Measurements from ENCODE around the gene DCST1.

The DCST1 gene

GRCh38 chr1:155080312-155081228 is 46.9 kb downstream of the DCST1 start:
- no peak overlapping the region for H3K4me3 ChIP-seq (ENCODE audit: low read depth, low read length)
- DNase-seq (ENCODE audit: low read depth) = peak; percentile 48
- TF ChIP-seq, protein P1, sequence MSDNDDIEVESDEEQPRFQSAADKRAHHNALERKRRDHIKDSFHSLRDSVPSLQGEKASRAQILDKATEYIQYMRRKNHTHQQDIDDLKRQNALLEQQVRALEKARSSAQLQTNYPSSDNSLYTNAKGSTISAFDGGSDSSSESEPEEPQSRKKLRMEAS (IDR thresholded peaks at IDR 0.05; ENCODE audit: low read depth, low read length) = peak; percentile 81
- TF ChIP-seq MYC (IDR thresholded peaks at IDR 0.05; ENCODE audit: low read depth, low read length) = no peak

- no peak overlapping the region for H3K4me3 ChIP-seq (ENCODE audit: low read depth, low read length)
- no peak for DNase-seq (ENCODE audit: low read depth)
- TF ChIP-seq, protein P1 (IDR thresholded peaks at IDR 0.05; ENCODE audit: low read depth, low read length) = no peak
- TF ChIP-seq POLR2A (IDR thresholded peaks at IDR 0.05; ENCODE audit: extremely low read depth, insufficient read length) (no peak), MYC (IDR thresholded peaks at IDR 0.05; ENCODE audit: low read depth, low read length) (no peak), CTCF (IDR thresholded peaks at IDR 0.05; ENCODE audit: low read depth, low read length) (no peak)
Observed at GRCh38 chr1:155081472-155082300, 48.1 kb downstream of the DCST1 start.

GRCh38 chr1:155082301-155083051 is 48.9 kb downstream of the DCST1 start:
- TF ChIP-seq, protein P1 (IDR thresholded peaks at IDR 0.05; ENCODE audit: low read depth, low read length) = no peak
- TF ChIP-seq CTCF (IDR thresholded peaks at IDR 0.05; ENCODE audit: low read depth, low read length) (no peak), MYC (IDR thresholded peaks at IDR 0.05; ENCODE audit: low read depth, low read length) (no peak), POLR2A (IDR thresholded peaks at IDR 0.05; ENCODE audit: extremely low read depth, insufficient read length) (no peak)
- DNase-seq (ENCODE audit: low read depth) = no peak
- H3K4me3 ChIP-seq (ENCODE audit: low read depth, low read length) = no peak overlapping the region

DNA sequence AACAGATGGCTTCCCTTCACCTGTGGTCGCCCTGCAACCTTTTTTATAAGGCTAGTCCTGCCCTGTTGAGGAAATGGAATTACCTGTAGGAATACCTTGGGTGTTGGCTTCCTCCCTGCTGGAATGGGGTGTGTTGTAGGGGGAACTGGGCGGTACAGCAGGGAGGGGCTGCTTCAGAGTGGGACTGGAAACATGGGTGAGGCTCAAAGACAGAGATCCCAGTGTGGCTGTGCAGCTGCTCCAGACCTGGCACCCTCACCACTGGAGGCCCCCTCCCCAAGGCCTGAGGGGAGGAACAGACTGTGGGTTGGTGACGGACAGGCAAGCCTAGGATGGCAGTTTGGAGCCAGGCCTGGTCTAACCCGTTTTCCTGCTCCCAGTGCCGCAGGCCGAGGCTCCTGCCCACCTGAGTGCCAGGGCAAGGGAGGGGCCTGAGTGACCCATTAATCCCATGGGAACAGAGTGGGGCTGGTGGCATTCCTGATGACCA is 49.5 kb downstream of the DCST1 start:
- TF ChIP-seq CTCF (IDR thresholded peaks at IDR 0.05; ENCODE audit: low read depth, low read length) = no peak
- TF ChIP-seq POLR2A (IDR thresholded peaks at IDR 0.05; ENCODE audit: extremely low read depth, insufficient read length) = no peak
- TF ChIP-seq MYC (IDR thresholded peaks at IDR 0.05; ENCODE audit: low read depth, low read length) = no peak
- TF ChIP-seq, protein P1 (IDR thresholded peaks at IDR 0.05; ENCODE audit: low read depth, low read length) = no peak
- no peak for DNase-seq (ENCODE audit: low read depth)
- no peak overlapping the region for H3K4me3 ChIP-seq (ENCODE audit: low read depth, low read length)

GRCh38 chr1:155083865-155084721 is 50.5 kb downstream of the DCST1 start:
- TF ChIP-seq MYC (IDR thresholded peaks at IDR 0.05; ENCODE audit: low read depth, low read length) (0 out of 2 replicates have a peak, but pooled peaks have one; percentile 11), CTCF (IDR thresholded peaks at IDR 0.05; ENCODE audit: low read depth, low read length) (peak; percentile 24), POLR2A (IDR thresholded peaks at IDR 0.05; ENCODE audit: extremely low read depth, insufficient read length) (no peak)
- TF ChIP-seq, protein P1 (IDR thresholded peaks at IDR 0.05; ENCODE audit: low read depth, low read length) = peak; percentile 61
- DNase-seq (ENCODE audit: low read depth) = peak; percentile 54

More at GRCh38 chr1:155083865-155084721, 50.5 kb downstream of the DCST1 start:
- no peak overlapping the region for H3K4me3 ChIP-seq (ENCODE audit: low read depth, low read length)
